Measurements from ENCODE around the gene CALR. TPM values are rescaled to one million over a fixed set of nuclear protein-coding genes. Genes with fewer than 3 reads are reported as not detected.
"Not testable (repeated sequence)": the region's sequence is repeated elsewhere in the genome, so short reads cannot be mapped to it uniquely, and the experiment has no call there.

CALR gene
- total RNA-seq, 2 experiments from 2014 or later: 535 to 563 TPM

DNA sequence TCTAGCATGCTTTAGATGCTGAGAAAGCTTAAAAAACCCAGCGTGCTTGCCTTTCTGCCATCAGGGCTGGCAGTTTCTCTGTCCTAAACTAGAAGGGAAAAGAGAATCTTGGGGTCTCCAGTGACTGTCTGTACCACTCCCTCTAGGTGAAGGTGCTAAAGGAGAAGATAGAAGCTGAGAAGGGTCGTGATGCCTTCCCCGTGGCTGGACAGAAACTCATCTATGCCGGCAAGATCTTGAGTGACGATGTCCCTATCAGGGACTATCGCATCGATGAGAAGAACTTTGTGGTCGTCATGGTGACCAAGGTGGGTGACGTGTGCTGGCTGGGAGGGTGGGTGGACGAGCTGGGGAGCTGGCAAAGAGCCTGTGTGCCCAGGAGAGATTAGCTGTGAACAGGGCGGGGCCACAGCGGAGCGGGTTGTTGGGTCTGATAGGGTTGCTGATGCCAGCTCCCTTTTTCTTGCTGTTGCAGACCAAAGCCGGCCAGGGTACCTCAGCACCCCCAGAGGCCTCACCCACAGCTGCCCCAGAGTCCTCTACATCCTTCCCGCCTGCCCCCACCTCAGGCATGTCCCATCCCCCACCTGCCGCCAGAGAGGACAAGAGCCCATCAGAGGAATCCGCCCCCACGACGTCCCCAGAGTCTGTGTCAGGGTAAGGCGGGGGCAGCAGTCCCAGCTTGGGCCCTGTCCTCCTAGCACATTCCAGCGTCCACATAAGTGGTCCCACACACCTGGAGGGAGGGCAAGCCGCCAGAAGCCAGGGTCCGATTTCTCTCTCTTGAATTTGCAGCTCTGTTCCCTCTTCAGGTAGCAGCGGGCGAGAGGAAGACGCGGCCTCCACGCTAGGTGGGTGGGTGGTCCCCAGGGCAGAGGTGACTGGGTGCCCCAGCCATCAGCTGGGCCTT is 9.5 kb downstream of the CALR start:
- TF ChIP-seq, protein P1, sequence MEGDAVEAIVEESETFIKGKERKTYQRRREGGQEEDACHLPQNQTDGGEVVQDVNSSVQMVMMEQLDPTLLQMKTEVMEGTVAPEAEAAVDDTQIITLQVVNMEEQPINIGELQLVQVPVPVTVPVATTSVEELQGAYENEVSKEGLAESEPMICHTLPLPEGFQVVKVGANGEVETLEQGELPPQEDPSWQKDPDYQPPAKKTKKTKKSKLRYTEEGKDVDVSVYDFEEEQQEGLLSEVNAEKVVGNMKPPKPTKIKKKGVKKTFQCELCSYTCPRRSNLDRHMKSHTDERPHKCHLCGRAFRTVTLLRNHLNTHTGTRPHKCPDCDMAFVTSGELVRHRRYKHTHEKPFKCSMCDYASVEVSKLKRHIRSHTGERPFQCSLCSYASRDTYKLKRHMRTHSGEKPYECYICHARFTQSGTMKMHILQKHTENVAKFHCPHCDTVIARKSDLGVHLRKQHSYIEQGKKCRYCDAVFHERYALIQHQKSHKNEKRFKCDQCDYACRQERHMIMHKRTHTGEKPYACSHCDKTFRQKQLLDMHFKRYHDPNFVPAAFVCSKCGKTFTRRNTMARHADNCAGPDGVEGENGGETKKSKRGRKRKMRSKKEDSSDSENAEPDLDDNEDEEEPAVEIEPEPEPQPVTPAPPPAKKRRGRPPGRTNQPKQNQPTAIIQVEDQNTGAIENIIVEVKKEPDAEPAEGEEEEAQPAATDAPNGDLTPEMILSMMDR (IDR thresholded peaks at IDR 0.05): no peak
- Mint-ChIP-seq H3K27me3 (no peaks in the 10 kb centered on the region), H3K36me3 (ENCODE audit: low read depth) (peaks cover 78% of the 10 kb centered on the region), H3K4me3 (peak overlapping the region; percentile 32), H3K4me1 (ENCODE audit: low read depth) (peaks cover 38% of the 10 kb centered on the region), H3K9me3 (no peaks in the 10 kb centered on the region), H3K27ac (peak overlapping the region; percentile 87)
- CTCF ChIA-PET: interaction anchor here (1.3 kb wide), 1 partner anchor 17 kb away, joined by 6 read pairs; no protein-coding TSS in a partner anchor
- DNase-seq (no peak), ATAC-seq (no peak)
- intact Hi-C loops (cut with micrococcal nuclease): no loop called here
- POLR2A ChIA-PET: interaction anchor here (1.0 to 4.0 kb wide), 6 partner anchors 8 to 29 kb away, joined by 3 to 30 read pairs (median 4); partner anchors contain the start of genes FARSA, GADD45GIP1 and SYCE2

DNA sequence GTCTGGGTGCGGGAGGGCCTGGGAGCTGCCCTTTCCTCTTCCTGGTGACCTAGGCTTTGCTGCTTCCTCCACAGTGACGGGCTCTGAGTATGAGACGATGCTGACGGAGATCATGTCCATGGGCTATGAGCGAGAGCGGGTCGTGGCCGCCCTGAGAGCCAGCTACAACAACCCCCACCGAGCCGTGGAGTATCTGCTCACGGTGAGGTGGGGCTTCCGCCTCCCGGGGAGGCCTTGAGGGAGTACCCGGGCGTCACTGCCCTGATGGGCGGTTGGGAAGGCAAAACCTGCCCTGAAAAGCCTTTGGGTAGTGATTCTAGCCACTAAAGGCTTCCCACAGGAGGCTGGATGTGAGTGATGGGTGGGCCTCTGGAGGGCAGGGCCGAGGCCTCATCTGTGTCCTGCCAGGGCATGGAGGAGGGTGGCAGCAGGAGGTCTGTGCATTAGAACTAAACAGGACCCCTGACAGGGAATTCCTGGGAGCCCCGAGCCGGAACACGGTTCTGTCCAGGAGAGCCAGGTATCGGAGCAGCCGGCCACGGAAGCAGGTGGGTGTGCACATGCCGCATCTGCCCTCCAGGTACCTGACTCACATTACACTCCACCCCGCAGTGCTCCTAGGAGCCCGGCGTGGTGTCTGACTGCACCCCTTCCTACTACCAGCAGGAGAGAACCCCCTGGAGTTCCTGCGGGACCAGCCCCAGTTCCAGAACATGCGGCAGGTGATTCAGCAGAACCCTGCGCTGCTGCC is 10.4 kb downstream of the CALR start:
- H3K4me1 Mint-ChIP-seq (ENCODE audit: low read depth): peaks cover 38% of the 10 kb centered on the region
- ATAC-seq (no peak), DNase-seq (no peak)
- intact Hi-C loops (cut with micrococcal nuclease): no loop called here
- TF ChIP-seq, protein P1 (IDR thresholded peaks at IDR 0.05): no peak
- peak overlapping the region; percentile 59 for H3K27ac Mint-ChIP-seq
- CTCF ChIA-PET: interaction anchor here (1.3 to 2.6 kb wide), 2 partner anchors 16 to 17 kb away, joined by 6 to 16 read pairs; no protein-coding TSS in a partner anchor
- H3K9me3 Mint-ChIP-seq: no peaks in the 10 kb centered on the region
- POLR2A ChIA-PET: interaction anchor here (1.0 to 4.0 kb wide), 5 partner anchors 7 to 30 kb away, joined by 3 to 30 read pairs (median 5); partner anchors contain the start of genes FARSA, GADD45GIP1 and SYCE2
- peaks cover 71% of the 10 kb centered on the region for H3K36me3 Mint-ChIP-seq (ENCODE audit: low read depth)
- H3K4me3 Mint-ChIP-seq: peak overlapping the region; percentile 17
- H3K27me3 Mint-ChIP-seq: no peaks in the 10 kb centered on the region

- Mint-ChIP-seq H3K9me3 (no peaks in the 10 kb centered on the region), H3K27ac (peak overlapping the region; percentile 34), H3K4me1 (ENCODE audit: low read depth) (peaks cover 40% of the 10 kb centered on the region), H3K36me3 (ENCODE audit: low read depth) (peaks cover 71% of the 10 kb centered on the region), H3K4me3 (no peak overlapping the region), H3K27me3 (no peaks in the 10 kb centered on the region)
- no peak for DNase-seq
- no peak for ATAC-seq
- intact Hi-C loops (cut with micrococcal nuclease): no loop called here
- POLR2A ChIA-PET: interaction anchor here (1.0 to 1.8 kb wide), 4 partner anchors 9 to 203 kb away, joined by 3 to 10 read pairs (median 4); partner anchors contain the start of gene CALR
- CTCF ChIA-PET: interaction anchor here (2.6 kb wide), 1 partner anchor 16 kb away, joined by 16 read pairs; no protein-coding TSS in a partner anchor
- TF ChIP-seq, protein P1 (IDR thresholded peaks at IDR 0.05): no peak
These were observed 11.2 kb downstream of the CALR start for GRCh38 chr19:12949363-12950283.

GRCh38 chr19:12952050-12952449 is 13.6 kb downstream of the CALR start:
- CTCF ChIA-PET: interaction anchor here (6.0 kb wide), 1 partner anchor 13 kb away, joined by 51 read pairs; no protein-coding TSS in a partner anchor
- ATAC-seq; H3K4me3 Mint-ChIP-seq; DNase-seq; H3K27me3 Mint-ChIP-seq; intact Hi-C loops (cut with micrococcal nuclease); H3K9me3 Mint-ChIP-seq: not testable (repeated sequence)
- Mint-ChIP-seq H3K4me1 (ENCODE audit: low read depth) (peaks cover 44% of the 10 kb centered on the region), H3K36me3 (ENCODE audit: low read depth) (peaks cover 68% of the 10 kb centered on the region), H3K27ac (peak overlapping the region; percentile 83)
- POLR2A ChIA-PET: interaction anchor here (0.7 to 3.1 kb wide), 4 partner anchors 13 to 79 kb away, joined by 3 to 13 read pairs (median 8); partner anchors contain the start of gene FARSA

All from activated CD8-positive, alpha-beta T cell treated with anti-CD3 and anti-CD28 coated beads for 36 hours (primary cell).